DND-41 (cell line): Measurements from ENCODE around the gene INSC.

Experiments
- ATAC-seq: fragments of 200-7000 bp; cut with Tn5 transposase; 3 replicates; pipeline ENCODE4 v1.9.1; 2021; ENCODE audit warnings: low read depth; ENCODE audit not compliant: insufficient read depth
- DNase-seq: peaks from one replicate; pipeline ENCODE4 v3.0.0-alpha.2; 2020
- H2AFZ ChIP-seq: 2 replicates; pipeline ENCODE4 v1.6.0; 2012; ENCODE audit warnings: low read depth, low read length
- H3K27ac ChIP-seq: 2 replicates; pipeline ENCODE4 v1.5.1; 2012; ENCODE audit warnings: low read length, inconsistent platforms
- H3K27me3 ChIP-seq: fragments of 200-600 bp; sonication (generic); 2 replicates; pipeline ENCODE4 v1.6.0; 2012; ENCODE audit warnings: low read length, mild to moderate bottlenecking, inconsistent platforms; ENCODE audit not compliant: insufficient read depth, poor library complexity
- H3K36me3 ChIP-seq: 2 replicates; pipeline ENCODE4 v1.5.1; 2012; ENCODE audit warnings: low read length, inconsistent platforms; ENCODE audit not compliant: insufficient read depth
- H3K4me1 ChIP-seq: 2 replicates; pipeline ENCODE4 v1.5.1; 2012; ENCODE audit warnings: mild to moderate bottlenecking, low read length; ENCODE audit not compliant: insufficient read depth
- H3K4me2 ChIP-seq: 2 replicates; pipeline ENCODE4 v1.6.0; 2012; ENCODE audit warnings: mild to moderate bottlenecking, moderate library complexity, low read length, inconsistent platforms; ENCODE audit not compliant: insufficient read depth
- H3K4me3 ChIP-seq, 2 experiments: fragments of 200-600 bp in 1 of 2; shearing (Covaris generic) in 1 of 2; 2 replicates each; pipeline ENCODE4 v1.5.1; 2012 to 2016; ENCODE audit warnings: inconsistent platforms in 2 of 2, low read length in 2 of 2, mild to moderate bottlenecking in 2 of 2, low read depth in 1 of 2, moderate library complexity in 1 of 2
- H3K79me2 ChIP-seq: 2 replicates; pipeline ENCODE4 v1.6.0; 2012; ENCODE audit warnings: low read length, inconsistent platforms; ENCODE audit not compliant: insufficient read depth
- H3K9ac ChIP-seq: 2 replicates; pipeline ENCODE4 v1.6.0; 2012; ENCODE audit warnings: low read depth, mild to moderate bottlenecking, inconsistent platforms, low read length, moderate library complexity
- H3K9me3 ChIP-seq: 2 replicates; pipeline ENCODE4 v1.5.1; 2012; ENCODE audit warnings: low read length, moderate library complexity, mild to moderate bottlenecking, inconsistent platforms; ENCODE audit not compliant: insufficient read depth, severe bottlenecking
- H4K20me1 ChIP-seq: 2 replicates; pipeline ENCODE4 v1.6.0; 2012; ENCODE audit warnings: low read length; ENCODE audit not compliant: insufficient read depth
- CTCF ChIP-seq: IDR thresholded peaks from 2 replicates; pipeline ENCODE4 v1.5.1; 2012; ENCODE audit warnings: borderline replicate concordance, low read length, moderate library complexity, mild to moderate bottlenecking; ENCODE audit not compliant: poor library complexity, severe bottlenecking; ENCODE audit errors: extremely low read depth
- EZH2 ChIP-seq: IDR thresholded peaks from 3 replicates; pipeline ENCODE4 v1.6.1; 2012; ENCODE audit warnings: borderline replicate concordance, low read depth, mild to moderate bottlenecking, moderate library complexity, low read length, inconsistent platforms; ENCODE audit not compliant: severe bottlenecking

Gene INSC

GRCh38 chr11:15075162-15075526 lies 39.6 kb upstream of the INSC start:
- no peaks in the 10 kb centered on the region for H3K4me1 ChIP-seq

GRCh38 chr11:15091175-15091574 lies 23.5 kb upstream of the INSC start:
- no peak overlapping the region for H3K9ac ChIP-seq
- TF ChIP-seq EZH2, result no peak
- no peak for TF ChIP-seq CTCF
- H3K79me2 ChIP-seq, result no peaks in the 10 kb centered on the region
- no peaks in the 10 kb centered on the region for H3K27me3 ChIP-seq
- H3K9me3 ChIP-seq, result no peaks in the 10 kb centered on the region
- H3K4me3 ChIP-seq, result no peak overlapping the region
- no peak overlapping the region for H3K4me2 ChIP-seq
- H2AFZ ChIP-seq, result no peak overlapping the region
- no peaks in the 10 kb centered on the region for H3K4me1 ChIP-seq
- no peak for ATAC-seq
- no peaks in the 10 kb centered on the region for H3K36me3 ChIP-seq
- no peaks in the 10 kb centered on the region for H4K20me1 ChIP-seq
- H3K27ac ChIP-seq, result no peak overlapping the region
- no peak for DNase-seq

More at GRCh38 chr11:15075162-15075526, 39.6 kb upstream of the INSC start:
- DNase-seq, result no peak
- no peak overlapping the region for H3K9ac ChIP-seq
- no peak for ATAC-seq
- H3K36me3 ChIP-seq, result no peaks in the 10 kb centered on the region
- no peak overlapping the region for H3K4me2 ChIP-seq
- no peaks in the 10 kb centered on the region for H3K79me2 ChIP-seq
- no peak overlapping the region for H3K27ac ChIP-seq
- no peaks in the 10 kb centered on the region for H4K20me1 ChIP-seq
- H3K9me3 ChIP-seq, result no peaks in the 10 kb centered on the region
- peaks cover 23% of the 10 kb centered on the region for H3K27me3 ChIP-seq
- no peak overlapping the region for H3K4me3 ChIP-seq
- H2AFZ ChIP-seq, result no peak overlapping the region
- TF ChIP-seq EZH2, result no peak
- no peak for TF ChIP-seq CTCF

GRCh38 chr11:15091625-15092024 lies 23.1 kb upstream of the INSC start:
- Histone ChIP-seq H3K36me3 (no peaks in the 10 kb centered on the region), H3K4me1 (no peaks in the 10 kb centered on the region), H3K4me3 (no peak overlapping the region), H3K9me3 (no peaks in the 10 kb centered on the region), H3K27me3 (no peaks in the 10 kb centered on the region), H3K27ac (no peak overlapping the region), H4K20me1 (no peaks in the 10 kb centered on the region), H3K79me2 (no peaks in the 10 kb centered on the region), H2AFZ (no peak overlapping the region), H3K9ac (no peak overlapping the region), H3K4me2 (no peak overlapping the region)
- DNase-seq, result no peak
- no peak; the same call in 2 of the 3 replicates for ATAC-seq
- TF ChIP-seq EZH2 (no peak), CTCF (no peak)

GRCh38 chr11:15093432-15093831 lies 21.3 kb upstream of the INSC start:
- Histone ChIP-seq H3K36me3 (no peaks in the 10 kb centered on the region), H3K79me2 (no peaks in the 10 kb centered on the region), H2AFZ (no peak overlapping the region), H3K4me1 (no peaks in the 10 kb centered on the region), H3K9me3 (no peaks in the 10 kb centered on the region), H3K27ac (no peak overlapping the region), H3K9ac (no peak overlapping the region), H3K4me3 (no peak overlapping the region), H3K27me3 (peaks cover 7% of the 10 kb centered on the region), H4K20me1 (no peaks in the 10 kb centered on the region), H3K4me2 (no peak overlapping the region)
- DNase-seq (no peak), ATAC-seq (no peak)
- no peak for TF ChIP-seq EZH2
- TF ChIP-seq CTCF, result no peak
